Measurements from ENCODE around the gene MECP2. TPM values are rescaled to one million over a fixed set of nuclear protein-coding genes. Genes with fewer than 3 reads are reported as not detected.

The MECP2 gene
- total RNA-seq, 1 donor from 2014 or later = 60.0 TPM

DNA sequence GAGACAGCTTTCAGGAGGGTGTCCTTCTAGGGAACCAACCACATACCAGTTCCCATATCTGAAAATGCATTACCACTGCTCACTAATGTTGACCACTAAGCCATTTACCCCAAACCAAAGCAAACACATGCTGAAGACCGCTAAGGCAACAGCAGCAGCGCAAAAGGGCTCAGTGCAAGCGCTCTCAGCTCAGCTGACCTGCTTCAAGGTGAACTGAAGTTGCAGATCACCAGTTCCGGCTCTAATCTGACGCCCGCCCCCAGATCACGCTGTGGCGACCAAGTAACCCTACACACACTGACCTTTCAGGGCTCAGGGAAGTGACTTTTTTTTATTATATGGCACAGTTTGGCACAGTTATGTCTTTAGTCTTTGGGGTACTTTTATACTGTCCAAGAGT is 5.8 kb downstream of the MECP2 start:
- no peak for DNase-seq (ENCODE audit: low spot score)
- no peak overlapping the region for H3K4me3 Mint-ChIP-seq (ENCODE audit: unreplicated experiment)
- no peaks in the 10 kb centered on the region for H3K9me3 Mint-ChIP-seq (ENCODE audit: unreplicated experiment)
- peaks cover 3% of the 10 kb centered on the region for H3K27me3 Mint-ChIP-seq (ENCODE audit: unreplicated experiment)
- H3K27ac Mint-ChIP-seq (ENCODE audit: unreplicated experiment) = no peak overlapping the region
- H3K4me1 Mint-ChIP-seq (ENCODE audit: unreplicated experiment) = peaks cover 34% of the 10 kb centered on the region
- TF ChIP-seq, protein P1, sequence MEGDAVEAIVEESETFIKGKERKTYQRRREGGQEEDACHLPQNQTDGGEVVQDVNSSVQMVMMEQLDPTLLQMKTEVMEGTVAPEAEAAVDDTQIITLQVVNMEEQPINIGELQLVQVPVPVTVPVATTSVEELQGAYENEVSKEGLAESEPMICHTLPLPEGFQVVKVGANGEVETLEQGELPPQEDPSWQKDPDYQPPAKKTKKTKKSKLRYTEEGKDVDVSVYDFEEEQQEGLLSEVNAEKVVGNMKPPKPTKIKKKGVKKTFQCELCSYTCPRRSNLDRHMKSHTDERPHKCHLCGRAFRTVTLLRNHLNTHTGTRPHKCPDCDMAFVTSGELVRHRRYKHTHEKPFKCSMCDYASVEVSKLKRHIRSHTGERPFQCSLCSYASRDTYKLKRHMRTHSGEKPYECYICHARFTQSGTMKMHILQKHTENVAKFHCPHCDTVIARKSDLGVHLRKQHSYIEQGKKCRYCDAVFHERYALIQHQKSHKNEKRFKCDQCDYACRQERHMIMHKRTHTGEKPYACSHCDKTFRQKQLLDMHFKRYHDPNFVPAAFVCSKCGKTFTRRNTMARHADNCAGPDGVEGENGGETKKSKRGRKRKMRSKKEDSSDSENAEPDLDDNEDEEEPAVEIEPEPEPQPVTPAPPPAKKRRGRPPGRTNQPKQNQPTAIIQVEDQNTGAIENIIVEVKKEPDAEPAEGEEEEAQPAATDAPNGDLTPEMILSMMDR (IDR thresholded peaks at IDR 0.05; ENCODE audit: unreplicated experiment) = no peak
- peaks cover 12% of the 10 kb centered on the region for H3K36me3 Mint-ChIP-seq (ENCODE audit: low read depth, unreplicated experiment)

DNA sequence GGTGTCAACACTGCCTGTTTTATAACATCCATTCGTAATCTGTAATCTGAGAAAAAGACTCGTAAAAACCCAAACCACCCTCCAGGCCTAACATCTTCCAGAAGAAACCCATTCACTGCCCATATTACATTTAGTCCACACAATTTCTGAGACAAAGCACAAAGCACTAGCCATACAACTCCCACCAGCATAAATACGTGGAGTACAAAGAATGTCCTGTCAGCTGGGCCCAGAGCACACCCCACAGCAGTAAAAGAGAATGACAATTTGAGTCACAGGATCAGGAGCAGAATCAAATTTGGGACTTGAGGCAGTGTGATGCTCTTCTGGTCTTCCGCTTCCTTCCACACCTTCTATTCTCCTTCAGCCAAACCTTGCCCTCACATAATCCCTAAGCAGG is 6.8 kb downstream of the MECP2 start:
- TF ChIP-seq, protein P1 (IDR thresholded peaks at IDR 0.05; ENCODE audit: unreplicated experiment) = no peak
- H3K4me3 Mint-ChIP-seq (ENCODE audit: unreplicated experiment) = no peak overlapping the region
- no peaks in the 10 kb centered on the region for H3K9me3 Mint-ChIP-seq (ENCODE audit: unreplicated experiment)
- peaks cover 7% of the 10 kb centered on the region for H3K36me3 Mint-ChIP-seq (ENCODE audit: low read depth, unreplicated experiment)
- peaks cover 3% of the 10 kb centered on the region for H3K27me3 Mint-ChIP-seq (ENCODE audit: unreplicated experiment)
- H3K4me1 Mint-ChIP-seq (ENCODE audit: unreplicated experiment) = peaks cover 31% of the 10 kb centered on the region
- no peak for DNase-seq (ENCODE audit: low spot score)
- peak overlapping the region; percentile 76 for H3K27ac Mint-ChIP-seq (ENCODE audit: unreplicated experiment)

DNA sequence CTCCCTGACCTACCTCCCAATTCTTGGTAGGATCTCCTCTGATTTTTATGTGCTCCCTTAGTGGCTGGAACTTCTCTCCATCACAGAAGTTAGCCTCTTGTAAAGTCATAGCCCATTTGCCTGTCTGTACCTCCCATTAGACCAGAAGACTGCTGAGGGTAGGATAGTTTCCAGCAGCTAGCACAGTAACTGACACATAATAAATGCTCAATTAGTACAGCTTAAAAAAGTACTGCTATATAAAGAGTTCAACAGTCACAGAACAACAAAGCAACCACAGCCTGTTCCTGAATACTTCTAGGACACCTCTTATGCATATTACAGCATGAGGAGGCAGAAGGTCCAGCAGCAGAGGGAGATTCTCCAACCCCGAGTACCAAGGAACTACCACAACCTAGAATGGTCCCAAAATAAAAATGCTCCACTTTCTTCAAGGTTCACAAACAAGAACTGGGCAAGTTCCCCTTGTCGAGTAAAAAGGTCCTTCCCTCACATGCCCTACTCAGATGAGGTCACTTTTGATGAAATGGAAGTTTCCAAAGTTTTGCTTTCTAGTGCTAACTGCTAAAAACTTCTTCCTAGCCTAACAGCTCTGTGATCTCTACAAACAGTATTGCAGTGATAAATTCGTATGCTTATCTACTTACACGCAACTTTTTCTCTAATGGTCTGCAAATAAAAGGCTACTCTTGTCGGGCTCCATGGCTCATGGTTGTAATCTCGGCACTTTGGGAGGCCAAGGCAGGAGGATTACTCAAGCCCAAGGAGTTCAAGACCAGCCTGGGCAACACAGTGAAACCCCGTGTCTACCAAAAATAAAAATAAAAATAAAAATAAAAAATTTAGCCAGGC is 12.8 kb downstream of the MECP2 start:
- no peak overlapping the region for H3K27ac Mint-ChIP-seq (ENCODE audit: unreplicated experiment)
- peaks cover 15% of the 10 kb centered on the region for H3K4me1 Mint-ChIP-seq (ENCODE audit: unreplicated experiment)
- no peaks in the 10 kb centered on the region for H3K9me3 Mint-ChIP-seq (ENCODE audit: unreplicated experiment)
- H3K4me3 Mint-ChIP-seq (ENCODE audit: unreplicated experiment) = no peak overlapping the region
- DNase-seq (ENCODE audit: low spot score) = no peak
- H3K27me3 Mint-ChIP-seq (ENCODE audit: unreplicated experiment) = peaks cover 2% of the 10 kb centered on the region
- TF ChIP-seq, protein P1 (IDR thresholded peaks at IDR 0.05; ENCODE audit: unreplicated experiment) = no peak
- peaks cover 10% of the 10 kb centered on the region for H3K36me3 Mint-ChIP-seq (ENCODE audit: low read depth, unreplicated experiment)

DNA sequence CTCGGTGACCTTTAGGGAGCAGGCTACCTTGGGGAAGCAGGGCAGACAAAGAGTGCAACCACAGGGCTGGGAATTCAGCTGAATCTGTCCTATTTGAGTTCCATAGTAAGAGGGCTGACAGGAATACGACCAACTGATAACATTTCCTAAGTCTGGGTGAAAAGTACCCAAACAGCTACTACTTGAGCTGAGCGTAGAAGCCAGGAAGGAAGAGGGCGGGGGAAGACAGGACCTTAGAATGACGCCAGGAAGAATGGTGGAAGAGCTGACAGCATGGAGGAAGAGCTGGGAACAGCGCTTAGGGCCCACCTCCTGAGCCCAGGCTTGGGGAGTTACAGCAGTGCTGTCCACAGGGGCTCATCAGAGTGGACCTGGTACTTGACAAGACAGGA is 14.4 kb downstream of the MECP2 start:
- DNase-seq (ENCODE audit: low spot score) = peak; percentile 30
- Mint-ChIP-seq H3K27ac (ENCODE audit: unreplicated experiment) (peak overlapping the region; percentile 82), H3K4me3 (ENCODE audit: unreplicated experiment) (peak overlapping the region; percentile 78), H3K36me3 (ENCODE audit: low read depth, unreplicated experiment) (peaks cover 10% of the 10 kb centered on the region), H3K9me3 (ENCODE audit: unreplicated experiment) (no peaks in the 10 kb centered on the region), H3K4me1 (ENCODE audit: unreplicated experiment) (peaks cover 15% of the 10 kb centered on the region), H3K27me3 (ENCODE audit: unreplicated experiment) (peaks cover 2% of the 10 kb centered on the region)
- TF ChIP-seq, protein P1 (IDR thresholded peaks at IDR 0.05; ENCODE audit: unreplicated experiment) = no peak

DNA sequence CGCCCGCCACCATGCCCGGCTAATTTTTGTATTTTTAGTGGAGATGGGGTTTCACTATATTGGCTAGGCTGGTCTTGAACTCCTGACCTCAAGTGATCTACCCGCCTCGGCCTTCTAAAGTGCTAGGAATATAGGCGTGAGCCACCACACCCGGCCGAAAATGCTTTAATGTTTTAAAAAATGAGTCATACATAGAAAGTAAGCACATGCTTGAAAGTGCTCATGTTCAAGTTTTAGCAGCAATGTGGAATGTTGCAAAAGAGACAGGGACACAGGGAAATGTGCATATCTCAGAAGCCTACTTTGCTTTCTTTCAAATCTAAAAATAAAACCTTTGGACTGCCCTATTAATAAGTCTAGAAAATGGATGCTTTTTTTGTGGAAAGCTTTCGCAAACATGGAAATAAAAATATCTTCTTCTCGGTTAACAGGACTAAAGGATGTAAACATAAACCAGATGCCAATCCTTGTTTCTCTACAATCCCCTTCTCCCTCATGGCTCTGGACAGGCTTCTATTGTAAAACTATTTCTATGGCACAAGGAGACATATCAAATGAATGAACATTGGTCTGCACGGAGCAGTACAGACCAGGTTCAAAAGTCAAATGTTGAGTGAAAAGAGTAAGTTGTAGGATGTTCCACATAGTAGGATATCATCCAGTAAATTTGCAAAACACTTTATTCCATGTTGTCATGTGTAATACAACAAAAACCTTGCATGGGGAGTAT is 15.0 kb downstream of the MECP2 start:
- no peak for DNase-seq (ENCODE audit: low spot score)
- TF ChIP-seq, protein P1 (IDR thresholded peaks at IDR 0.05; ENCODE audit: unreplicated experiment) = no peak
- Mint-ChIP-seq H3K4me3 (ENCODE audit: unreplicated experiment) (peak overlapping the region; percentile 78), H3K9me3 (ENCODE audit: unreplicated experiment) (no peaks in the 10 kb centered on the region), H3K27ac (ENCODE audit: unreplicated experiment) (peak overlapping the region; percentile 82), H3K36me3 (ENCODE audit: low read depth, unreplicated experiment) (peaks cover 13% of the 10 kb centered on the region), H3K27me3 (ENCODE audit: unreplicated experiment) (peaks cover 2% of the 10 kb centered on the region), H3K4me1 (ENCODE audit: unreplicated experiment) (peaks cover 15% of the 10 kb centered on the region)

Data from endothelial cell (in vitro differentiated cells).